Measurements from ENCODE around the gene PGA4. TPM values are rescaled to one million over a fixed set of nuclear protein-coding genes. Genes with fewer than 3 reads are reported as not detected.

PGA4 gene
- total RNA-seq, 1 experiment from 2014 or later: not detected

DNA sequence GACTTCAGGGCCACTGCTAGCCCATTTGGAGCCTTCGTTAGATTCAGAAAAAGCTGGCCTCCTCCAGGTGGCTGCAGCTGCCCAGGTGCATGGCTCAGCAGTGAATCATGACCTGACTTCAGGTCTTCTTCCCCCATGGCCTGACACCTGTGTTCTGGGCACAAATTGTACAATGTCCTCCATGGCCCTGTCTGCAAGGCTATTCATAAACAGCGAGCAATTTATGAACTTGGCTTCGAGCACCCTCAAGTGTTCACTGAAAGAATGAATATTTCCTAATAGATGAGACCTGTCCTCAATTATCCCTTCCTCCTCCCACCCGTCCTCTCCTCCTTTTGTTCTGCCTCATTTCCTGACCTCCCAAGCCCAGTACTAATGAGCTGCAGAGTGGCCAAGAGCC, 48.7 kb upstream of the PGA4 start:
- Mint-ChIP-seq H3K36me3 (no peaks in the 10 kb centered on the region), H3K9me3 (peaks cover 16% of the 10 kb centered on the region), H3K4me1 (no peaks in the 10 kb centered on the region), H3K4me3 (no peak overlapping the region), H3K27ac (no peak overlapping the region), H3K27me3 (ENCODE audit: low read depth) (peaks cover 9% of the 10 kb centered on the region)
- DNase-seq (ENCODE audit: low spot score): no peak
- TF ChIP-seq ZNF219 (CRISPR knock-in tag; IDR thresholded peaks at IDR 0.05; ENCODE audit: borderline replicate concordance) (no peak), ZNF416 (CRISPR knock-in tag; IDR thresholded peaks at IDR 0.05) (no peak), E2F1 (CRISPR knock-in tag; IDR thresholded peaks at IDR 0.05) (no peak), GTF2I (CRISPR knock-in tag; conservative IDR thresholded peaks at IDR 0.05) (no peak), ZNF281 (CRISPR knock-in tag; IDR thresholded peaks at IDR 0.05) (no peak), STAT6 (CRISPR knock-in tag; conservative IDR thresholded peaks at IDR 0.05; ENCODE audit: low read depth) (no peak), PREB (CRISPR knock-in tag; IDR thresholded peaks at IDR 0.05; ENCODE audit: borderline replicate concordance) (no peak), TP53 (CRISPR knock-in tag; IDR thresholded peaks at IDR 0.05) (no peak), NR2C2 (CRISPR knock-in tag; IDR thresholded peaks at IDR 0.05) (no peak), ZNF425 (CRISPR knock-in tag; conservative IDR thresholded peaks at IDR 0.05) (no peak), E2F4 (CRISPR knock-in tag; IDR thresholded peaks at IDR 0.05; ENCODE audit: borderline replicate concordance, low read depth) (no peak), ZNF396 (CRISPR knock-in tag; IDR thresholded peaks at IDR 0.05; ENCODE audit: borderline replicate concordance) (no peak), ATF2 (CRISPR knock-in tag; IDR thresholded peaks at IDR 0.05; ENCODE audit: borderline replicate concordance, low read depth) (no peak), ZNF317 (CRISPR knock-in tag; IDR thresholded peaks at IDR 0.05; ENCODE audit: borderline replicate concordance, low read depth) (no peak), SP1 (CRISPR knock-in tag; conservative IDR thresholded peaks at IDR 0.05) (no peak), ESRRA (CRISPR knock-in tag; IDR thresholded peaks at IDR 0.05; ENCODE audit: borderline replicate concordance) (no peak)
- TF ChIP-seq, protein P1, sequence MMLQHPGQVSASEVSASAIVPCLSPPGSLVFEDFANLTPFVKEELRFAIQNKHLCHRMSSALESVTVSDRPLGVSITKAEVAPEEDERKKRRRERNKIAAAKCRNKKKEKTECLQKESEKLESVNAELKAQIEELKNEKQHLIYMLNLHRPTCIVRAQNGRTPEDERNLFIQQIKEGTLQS (CRISPR knock-in tag; conservative IDR thresholded peaks at IDR 0.05): no peak
- ChIA-PET CTCF (no interaction called here), POLR2A (no interaction called here)
- no peak for ATAC-seq

Measured in WTC11 (cell line).